CD4-positive, alpha-beta memory T cell (primary cell): ENCODE measurements around the gene TNFRSF9. TPM values are rescaled to one million over a fixed set of nuclear protein-coding genes. Genes with fewer than 3 reads are reported as not detected.

ENCODE experiments used
- CTCF ChIA-PET: fragments of 350-600 bp; sonication (Branson Sonifier 250); formaldehyde crosslinking; loops from one replicate; lab custom pipeline; 2021; ENCODE audit warnings: inconsistent platforms; ENCODE audit not compliant: partially characterized antibody; lab: Charles Lee
- POLR2A ChIA-PET: fragments of 350-600 bp; sonication (Branson Sonifier 250); formaldehyde crosslinking; loops from one replicate; lab custom pipeline; 2021; ENCODE audit not compliant: partially characterized antibody; lab: Charles Lee
- DNase-seq, 5 donors: peaks; one replicate each; pipeline versions ENCODE4 v3.0.0 to v3.0.0-alpha.2; 2020 to 2022; ENCODE audit warnings: mixed read lengths in 1 of 5
- H3K27ac ChIP-seq: one replicate; pipeline ENCODE4 v1.7.0; 2013; ENCODE audit warnings: low read depth, low read length
- H3K27me3 ChIP-seq: 2 replicates; pipeline ENCODE4 v1.7.0; 2013; ENCODE audit warnings: mild to moderate bottlenecking, low read length, moderate library complexity; ENCODE audit not compliant: insufficient read depth
- H3K36me3 ChIP-seq: 2 replicates; pipeline ENCODE4 v1.7.0; 2013; ENCODE audit warnings: mild to moderate bottlenecking, low read length, moderate library complexity; ENCODE audit not compliant: insufficient read depth
- H3K4me1 ChIP-seq: 2 replicates; pipeline ENCODE4 v1.7.0; 2013; ENCODE audit warnings: mild to moderate bottlenecking, low read length, moderate library complexity; ENCODE audit not compliant: insufficient read depth
- H3K4me3 ChIP-seq, 2 donors: one replicate each; pipeline ENCODE4 v1.7.0; 2013; ENCODE audit warnings: low read length in 2 of 2, mild to moderate bottlenecking in 1 of 2
- H3K9me3 ChIP-seq, 2 donors: one replicate each; pipeline ENCODE4 v1.7.0; 2013; ENCODE audit warnings: low read length in 2 of 2, control low read depth in 1 of 2; ENCODE audit not compliant: control insufficient read depth in 1 of 2
- H3K27ac Mint-ChIP-seq, 7 donors: one replicate each; pipeline ENCODE4 v1.8.0; 2020 to 2021; ENCODE audit warnings: mixed read lengths in 7 of 7, mild to moderate bottlenecking in 6 of 7, inconsistent platforms in 3 of 7, moderate library complexity in 3 of 7
- H3K27me3 Mint-ChIP-seq, 2 donors: one replicate each; pipeline ENCODE4 v1.8.0; 2020 to 2021; ENCODE audit warnings: mixed read lengths in 2 of 2
- H3K36me3 Mint-ChIP-seq, 2 donors: one replicate each; pipeline ENCODE4 v1.8.0; 2020 to 2021; ENCODE audit warnings: mixed read lengths in 2 of 2, inconsistent platforms in 1 of 2, mild to moderate bottlenecking in 1 of 2
- H3K4me1 Mint-ChIP-seq, 4 donors: one replicate each; pipeline ENCODE4 v1.8.0; 2020 to 2021; ENCODE audit warnings: mixed read lengths in 4 of 4, mild to moderate bottlenecking in 1 of 4
- H3K4me3 Mint-ChIP-seq, 8 donors: one replicate each; pipeline ENCODE4 v1.8.0; 2020 to 2021; ENCODE audit warnings: mixed read lengths in 8 of 8, mild to moderate bottlenecking in 7 of 8, moderate library complexity in 6 of 8, inconsistent platforms in 3 of 8
- H3K9me3 Mint-ChIP-seq, 8 donors: one replicate each; pipeline ENCODE4 v1.8.0; 2020 to 2021; ENCODE audit warnings: mixed read lengths in 8 of 8, mild to moderate bottlenecking in 5 of 8, inconsistent platforms in 3 of 8, moderate library complexity in 1 of 8
- intact Hi-C: fragments of 100-400 bp; cut with micrococcal nuclease; formaldehyde crosslinking; loops from one replicate; pipeline ENCODE4 v1.15.1; 2023
- polyA plus RNA-seq, 2 donors: library from polyadenylated mRNA; unstranded; fragments of 300-500 nt; fragmentation: Illumina TruSeq; gene quantifications; one replicate each; pipeline ENCODE4 v1.2.3, GENCODE V29; 2021
- total RNA-seq, 2 experiments: library from RNA; stranded (reverse); gene quantifications; one replicate each; pipeline ENCODE4 v1.2.3, GENCODE V29; 2021

Gene TNFRSF9
- total and polyA plus RNA-seq, 4 experiments from 2014 or later = 0.15 to 0.56 (median 0.53) TPM; not detected in 1

- no peaks in the 10 kb centered on the region for H3K36me3 ChIP-seq
- Mint-ChIP-seq H3K27ac (no peak overlapping the region), H3K4me1 (peaks cover 0 to 2% (median 0%) of the 10 kb centered on the region in 4 donors), H3K9me3 (peaks cover 0 to 2% (median 0%) of the 10 kb centered on the region in 8 donors), H3K36me3 (no peaks in the 10 kb centered on the region), H3K4me3 (no peak overlapping the region), H3K27me3 (peaks cover 17 to 18% of the 10 kb centered on the region in 2 donors)
- H3K9me3 ChIP-seq = no peaks in the 10 kb centered on the region
- intact Hi-C loops = no loop called here
- DNase-seq = peak in 1 of 5 donors; percentile 38
- CTCF ChIA-PET = interaction anchor here (0.5 kb wide), 1 partner anchor 89 kb away, joined by 3 read pairs; no protein-coding TSS in a partner anchor
- POLR2A ChIA-PET = no interaction called here
- H3K27ac ChIP-seq = no peak overlapping the region
- H3K27me3 ChIP-seq = no peaks in the 10 kb centered on the region
- no peak overlapping the region for H3K4me3 ChIP-seq
- no peaks in the 10 kb centered on the region for H3K4me1 ChIP-seq
Measured at GRCh38 chr1:7885513-7886404, 54.9 kb downstream of the TNFRSF9 start.

- Histone ChIP-seq H3K27me3 (no peaks in the 10 kb centered on the region), H3K36me3 (no peaks in the 10 kb centered on the region), H3K4me3 (no peak overlapping the region), H3K9me3 (no peaks in the 10 kb centered on the region), H3K4me1 (no peaks in the 10 kb centered on the region), H3K27ac (no peak overlapping the region)
- POLR2A ChIA-PET = no interaction called here
- DNase-seq = no peak
- H3K9me3 Mint-ChIP-seq = peaks cover 0 to 4% (median 0%) of the 10 kb centered on the region in 8 donors
- H3K36me3 Mint-ChIP-seq = no peaks in the 10 kb centered on the region
- H3K4me3 Mint-ChIP-seq = no peak overlapping the region
- CTCF ChIA-PET = no interaction called here
- intact Hi-C loops = no loop called here
- no peak overlapping the region for H3K27ac Mint-ChIP-seq
- H3K4me1 Mint-ChIP-seq = peaks cover 0 to 2% (median 0%) of the 10 kb centered on the region in 4 donors
- H3K27me3 Mint-ChIP-seq = peaks cover 13 to 18% of the 10 kb centered on the region in 2 donors
Measured at GRCh38 chr1:7884757-7885156, 55.9 kb downstream of the TNFRSF9 start.

GRCh38 chr1:7879228-7879627 is 61.4 kb downstream of the TNFRSF9 start:
- H3K4me1 Mint-ChIP-seq = no peaks in the 10 kb centered on the region
- H3K27me3 ChIP-seq = no peaks in the 10 kb centered on the region
- no peak overlapping the region for H3K27ac Mint-ChIP-seq

GRCh38 chr1:7878027-7878426 is 62.6 kb downstream of the TNFRSF9 start:
- Mint-ChIP-seq H3K4me1 (no peaks in the 10 kb centered on the region), H3K36me3 (peaks cover 3 to 4% of the 10 kb centered on the region in 2 donors), H3K27ac (no peak overlapping the region), H3K9me3 (peaks cover 0 to 22% (median 17%) of the 10 kb centered on the region in 8 donors), H3K27me3 (peaks cover 3 to 6% of the 10 kb centered on the region in 2 donors), H3K4me3 (no peak overlapping the region)
- no peak for DNase-seq
- no peaks in the 10 kb centered on the region for H3K4me1 ChIP-seq
- no peaks in the 10 kb centered on the region for H3K36me3 ChIP-seq
- no peak overlapping the region for H3K27ac ChIP-seq
- ChIA-PET CTCF (no interaction called here), POLR2A (no interaction called here)
- no peaks in the 10 kb centered on the region for H3K9me3 ChIP-seq
- H3K27me3 ChIP-seq = no peaks in the 10 kb centered on the region
- no peak overlapping the region for H3K4me3 ChIP-seq
- intact Hi-C loops = no loop called here

More at GRCh38 chr1:7879228-7879627, 61.4 kb downstream of the TNFRSF9 start:
- Mint-ChIP-seq H3K4me3 (no peak overlapping the region), H3K9me3 (peaks cover 0 to 22% (median 17%) of the 10 kb centered on the region in 8 donors), H3K27me3 (peaks cover 2 to 6% of the 10 kb centered on the region in 2 donors), H3K36me3 (peaks cover 3 to 4% of the 10 kb centered on the region in 2 donors)
- no peak for DNase-seq
- ChIA-PET POLR2A (no interaction called here), CTCF (no interaction called here)
- intact Hi-C loops = no loop called here
- H3K9me3 ChIP-seq = no peaks in the 10 kb centered on the region
- no peak overlapping the region for H3K27ac ChIP-seq
- no peaks in the 10 kb centered on the region for H3K36me3 ChIP-seq
- no peak overlapping the region for H3K4me3 ChIP-seq
- H3K4me1 ChIP-seq = no peaks in the 10 kb centered on the region

- Mint-ChIP-seq H3K4me3 (no peak overlapping the region), H3K27me3 (peaks cover 3 to 6% of the 10 kb centered on the region in 2 donors), H3K4me1 (no peaks in the 10 kb centered on the region), H3K27ac (no peak overlapping the region), H3K9me3 (peaks cover 0 to 21% (median 17%) of the 10 kb centered on the region in 8 donors), H3K36me3 (peaks cover 3 to 4% of the 10 kb centered on the region in 2 donors)
- H3K27ac ChIP-seq = no peak overlapping the region
- no peaks in the 10 kb centered on the region for H3K36me3 ChIP-seq
- no peak overlapping the region for H3K4me3 ChIP-seq
- CTCF ChIA-PET = interaction anchor here (0.6 kb wide), 1 partner anchor 21 kb away, joined by 3 read pairs; the partner anchor contains the start of gene UTS2
- no peak for DNase-seq
- intact Hi-C loops = no loop called here
- H3K4me1 ChIP-seq = no peaks in the 10 kb centered on the region
- POLR2A ChIA-PET = no interaction called here
- no peaks in the 10 kb centered on the region for H3K27me3 ChIP-seq
- no peaks in the 10 kb centered on the region for H3K9me3 ChIP-seq
Measured at GRCh38 chr1:7873801-7874795, 66.5 kb downstream of the TNFRSF9 start.

- Histone ChIP-seq H3K9me3 (no peaks in the 10 kb centered on the region), H3K4me3 (no peak overlapping the region), H3K4me1 (no peaks in the 10 kb centered on the region), H3K27me3 (no peaks in the 10 kb centered on the region), H3K27ac (no peak overlapping the region), H3K36me3 (no peaks in the 10 kb centered on the region)
- Mint-ChIP-seq H3K9me3 (no peaks in the 10 kb centered on the region), H3K27me3 (peaks cover 2 to 4% of the 10 kb centered on the region in 2 donors), H3K4me1 (no peaks in the 10 kb centered on the region), H3K4me3 (no peak overlapping the region), H3K36me3 (no peaks in the 10 kb centered on the region), H3K27ac (no peak overlapping the region)
- ChIA-PET POLR2A (no interaction called here), CTCF (no interaction called here)
- intact Hi-C loops = no loop called here
- no peak for DNase-seq
Measured at GRCh38 chr1:7871136-7871535, 69.5 kb downstream of the TNFRSF9 start.
